ENCODE data around the gene BCL2L14. TPM values are rescaled to one million over a fixed set of nuclear protein-coding genes. Genes with fewer than 3 reads are reported as not detected.
A peak's percentile ranks its signal among the peaks of the same experiment; 100 is the strongest.

The BCL2L14 gene
- polyA plus RNA-seq, 2 of the 4 experiments (the other 2 are of a cell fraction): 0.06 TPM; not detected in 1

DNA sequence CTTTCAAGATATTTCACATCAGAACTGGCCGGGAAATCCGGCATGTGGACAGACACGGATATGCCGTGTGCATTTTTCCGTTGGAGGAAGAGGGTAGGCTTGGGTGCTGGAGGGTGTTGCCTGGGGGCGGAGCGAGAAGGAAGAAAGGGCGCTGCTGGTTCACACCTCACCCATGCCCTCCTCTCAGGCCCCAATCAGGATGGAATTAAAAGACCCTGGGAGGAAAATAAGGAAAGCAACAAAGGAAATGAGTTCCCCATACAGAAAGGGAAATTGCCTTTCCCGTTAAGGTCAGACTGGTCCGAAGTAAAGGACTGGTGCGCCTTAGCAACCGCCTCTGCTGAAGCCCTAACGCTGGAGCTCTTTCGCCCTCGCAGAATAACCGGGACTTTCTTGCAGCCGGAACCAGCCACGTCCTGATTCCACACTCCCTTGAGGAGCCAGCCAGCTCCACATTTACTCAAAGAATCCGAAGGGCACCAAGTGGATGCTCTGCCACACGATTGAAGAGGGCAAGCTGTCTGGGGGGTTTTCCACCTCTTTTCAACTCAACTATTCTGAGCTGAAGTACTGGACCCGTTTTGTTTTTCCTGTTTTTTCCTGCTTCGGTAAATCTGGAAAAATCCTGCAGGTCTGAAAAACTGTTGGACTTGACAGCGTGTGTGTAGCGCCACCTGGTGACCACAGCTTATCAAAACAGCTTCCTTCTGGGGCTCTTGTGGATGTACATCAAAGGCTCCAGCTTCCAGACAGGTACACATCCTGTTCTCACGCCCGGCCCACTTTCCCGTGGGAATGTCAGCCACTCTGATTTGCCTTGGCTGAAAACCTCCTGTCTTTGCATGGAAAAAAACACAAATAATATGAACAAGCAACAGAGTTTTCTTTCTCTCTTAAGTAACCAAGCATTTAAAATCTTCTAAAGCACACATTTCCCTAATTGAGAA, 37.6 kb upstream of the BCL2L14 start:
- Histone ChIP-seq H3K4me1 (0 out of 3 replicates have a peak, but pooled peaks cover 3% of the 10 kb centered on the region), H3K4me2 (peak overlapping the region; percentile 59), H3K4me3 (0 out of 3 replicates have a peak overlapping the region, but pooled peaks have one; percentile 4), H3K27ac (peak overlapping the region; percentile 5 to 68; a peak in 3 of 6 replicates), H3K9me3 (no peaks in the 10 kb centered on the region)
- WGBS (ENCODE audit: missing lambda C conversion rate): 33% methylated on average over 27 of the region's 27 CpGs
- ATAC-seq (peak; percentile 80 to 87), FAIRE-seq (peak; percentile 89), DNase-seq (ENCODE audit: low read depth in 1 of 2, low spot score in 1 of 2) (peak; percentile 71 to 90)
- peak; percentile 96 for TF ChIP-seq CTCF (IDR thresholded peaks at IDR 0.05)
- TF ChIP-seq RAD21 (conservative IDR thresholded peaks at IDR 0.05 in 1 of 2, IDR thresholded peaks at IDR 0.05 in 1 of 2): peak; percentile 98 to 99
- TF ChIP-seq NPAS2 (CRISPR knock-in tag; IDR thresholded peaks at IDR 0.05; ENCODE audit: borderline replicate concordance): no peak
- TF ChIP-seq RCOR1 (IDR thresholded peaks at IDR 0.05; ENCODE audit: low read depth, low read length): 0 out of 2 replicates have a peak, but pooled peaks have one; percentile 33
- no peak for TF ChIP-seq CBX2 (IDR thresholded peaks at IDR 0.05; ENCODE audit: borderline replicate concordance, low read depth)
- peak; percentile 98 for TF ChIP-seq SMC3 (IDR thresholded peaks at IDR 0.05)
- TF ChIP-seq HEYL (CRISPR knock-in tag; IDR thresholded peaks at IDR 0.05): no peak
- ChIA-PET POLR2A (interaction anchor here (0.6 to 1.1 kb wide), 4 partner anchors 150 to 478 kb away, joined by 3 to 8 read pairs (median 3); partner anchors contain the start of gene ETV6), CTCF (interaction anchor here (0.5 to 10.4 kb wide), 72 partner anchors 9 to 1262 kb away, joined by 3 to 271 read pairs (median 4); partner anchors contain the start of gene BCL2L14)

DNA sequence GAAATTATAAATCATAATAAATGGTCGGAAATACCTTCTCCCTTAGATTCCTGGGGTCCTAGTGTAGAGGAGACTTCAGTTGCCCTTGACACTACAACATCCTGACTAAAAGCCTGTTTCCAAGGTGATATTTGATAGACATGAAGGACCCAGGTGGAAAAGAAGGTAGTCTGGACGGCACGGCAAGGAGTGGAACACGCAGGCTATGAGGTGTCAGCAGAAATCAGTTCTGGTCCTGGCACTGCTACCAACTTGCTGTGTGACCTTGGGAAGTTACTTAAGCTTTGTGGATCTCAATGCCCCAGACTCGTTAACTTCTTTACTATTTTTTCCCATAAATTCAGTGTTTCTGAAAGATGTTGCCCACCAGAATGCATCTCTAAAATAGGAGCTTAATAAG, 36.9 kb upstream of the BCL2L14 start:
- H3K27ac ChIP-seq: no peak overlapping the region
- FAIRE-seq: no peak
- H3K4me3 ChIP-seq: no peak overlapping the region
- no peak for TF ChIP-seq ZFP36 (IDR thresholded peaks at IDR 0.05; ENCODE audit: borderline replicate concordance, partially characterized antibody)
- TF ChIP-seq BHLHE40 (IDR thresholded peaks at IDR 0.05; ENCODE audit: low read depth, low read length): no peak
- no peak for TF ChIP-seq EHMT2 (IDR thresholded peaks at IDR 0.05; ENCODE audit: low read depth)
- no peak for TF ChIP-seq RAD21 (conservative IDR thresholded peaks at IDR 0.05 in 1 of 2, IDR thresholded peaks at IDR 0.05 in 1 of 2)
- no peak for TF ChIP-seq HMGXB4 (CRISPR knock-in tag; IDR thresholded peaks at IDR 0.05; ENCODE audit: borderline replicate concordance)
- no peak for TF ChIP-seq HEYL (CRISPR knock-in tag; IDR thresholded peaks at IDR 0.05)
- no peak for TF ChIP-seq RARB (CRISPR knock-in tag; IDR thresholded peaks at IDR 0.05)
- no peak for TF ChIP-seq FOSL2 (IDR thresholded peaks at IDR 0.05)
- no peak for TF ChIP-seq FOSL2 (CRISPR knock-in tag; IDR thresholded peaks at IDR 0.05)
- no peak for TF ChIP-seq REST (IDR thresholded peaks at IDR 0.05)
- no peak for TF ChIP-seq JUN (IDR thresholded peaks at IDR 0.05)
- no peak for TF ChIP-seq NPAS2 (CRISPR knock-in tag; IDR thresholded peaks at IDR 0.05; ENCODE audit: borderline replicate concordance)
- no peak for TF ChIP-seq POLR2A (IDR thresholded peaks at IDR 0.05; ENCODE audit: low read length)
- no peak overlapping the region for H3K4me2 ChIP-seq
- ChIA-PET CTCF (interaction anchor here (0.5 to 10.4 kb wide), 49 partner anchors 9 to 803 kb away, joined by 3 to 271 read pairs (median 4); partner anchors contain the start of gene BCL2L14), POLR2A (interaction anchor here (0.6 to 1.1 kb wide), 2 partner anchors 151 to 385 kb away, joined by 3 to 8 read pairs; partner anchors contain the start of gene ETV6)
- 16% methylated on average over 5 of the region's 5 CpGs for WGBS (ENCODE audit: missing lambda C conversion rate)
- ATAC-seq: no peak
- H3K9me3 ChIP-seq: no peaks in the 10 kb centered on the region
- DNase-seq (ENCODE audit: low read depth in 1 of 2, low spot score in 1 of 2): no peak
- 0 out of 3 replicates have a peak, but pooled peaks cover 3% of the 10 kb centered on the region for H3K4me1 ChIP-seq
